Tibial nerve (tissue), 4 donors: Measurements from ENCODE around the gene MEX3C. TPM values are rescaled to one million over a fixed set of nuclear protein-coding genes. Genes with fewer than 3 reads are reported as not detected.

Experiments
- DNase-seq, 2 donors: peaks; one replicate each; pipeline ENCODE4 v3.0.0-alpha.2; 2019; ENCODE audit warnings: low spot score in 2 of 2
- H3K27ac ChIP-seq, 4 donors: fragments of 200-600 bp; sonication (generic) in 3 of 4; one replicate each; pipeline ENCODE4 v1.5.1; 2017 to 2019; ENCODE audit warnings: mild to moderate bottlenecking in 1 of 4
- H3K27me3 ChIP-seq, 2 donors: fragments of 200-600 bp; sonication (generic) in 1 of 2; one replicate each; pipeline versions ENCODE4 v1.5.1 to v1.6.0; 2017 to 2019
- H3K36me3 ChIP-seq, 3 donors: fragments of 200-600 bp; sonication (generic); one replicate each; pipeline ENCODE4 v1.5.1; 2018 to 2019
- H3K4me1 ChIP-seq, 4 donors: fragments of 200-600 bp; sonication (generic) in 3 of 4; one replicate each; pipeline ENCODE4 v1.5.1; 2017 to 2019
- H3K4me3 ChIP-seq, 4 donors: fragments of 200-600 bp; sonication (generic) in 3 of 4; one replicate each; pipeline ENCODE4 v1.5.1; 2017 to 2019; ENCODE audit warnings: mild to moderate bottlenecking in 1 of 4, moderate library complexity in 1 of 4
- H3K9me3 ChIP-seq, 4 donors: fragments of 200-600 bp; sonication (generic) in 3 of 4; one replicate each; pipeline ENCODE4 v1.5.1; 2017 to 2019
- CTCF ChIP-seq, 5 experiments: fragments of 200-600 bp in 3 of 5; fragments of 450-650 bp in 2 of 5; sonication (generic) in 3 of 5; IDR thresholded peaks; one replicate each; pipeline ENCODE4 v1.5.1; 2016 to 2019; ENCODE audit warnings: antibody characterized with exemption in 5 of 5, mild to moderate bottlenecking in 3 of 5, moderate library complexity in 2 of 5
- EP300 ChIP-seq, 2 donors: sonication (generic); formaldehyde crosslinking; IDR thresholded peaks; one replicate each; pipeline ENCODE4 v1.6.1; 2017; ENCODE audit warnings: antibody characterized with exemption in 2 of 2, mild to moderate bottlenecking in 1 of 2
- POLR2A ChIP-seq, 2 donors: fragments of 450-650 bp; IDR thresholded peaks; one replicate each; pipeline ENCODE4 v1.6.1; 2017; ENCODE audit warnings: antibody characterized with exemption in 2 of 2, mild to moderate bottlenecking in 2 of 2, moderate library complexity in 2 of 2
- WGBS, 2 donors: methylation state at CpG; one replicate each; pipeline ENCODE4 v1.1.5; 2018; 5-methylcytosine and 5-hydroxymethylcytosine counted together
- total RNA-seq, 4 donors: library from RNA; depleted of rRNA; stranded (reverse); fragments of >200 nt; gene quantifications; one replicate each; pipeline ENCODE4 v1.1.0, GENCODE V29; 2016

The MEX3C gene
- total RNA-seq, 4 donors from 2014 or later = 24.0 to 32.8 (median 28.5) TPM

GRCh38 chr18:51234117-51235008 lies 36.9 kb upstream of the MEX3C start:
- WGBS, 2 donors = 80 to 84% methylated on average over 11 of the region's 11 CpGs
- Histone ChIP-seq H3K4me3 (no peak overlapping the region), H3K9me3 (no peaks in the 10 kb centered on the region), H3K36me3 (no peaks in the 10 kb centered on the region), H3K27ac (no peak overlapping the region), H3K4me1 (peaks cover 0 to 9% (median 0%) of the 10 kb centered on the region in 4 donors), H3K27me3 (no peaks in the 10 kb centered on the region)
- TF ChIP-seq EP300 (IDR thresholded peaks at IDR 0.05) (no peak), CTCF (IDR thresholded peaks at IDR 0.05) (no peak), POLR2A (IDR thresholded peaks at IDR 0.05) (no peak)
- no peak for DNase-seq

- no peak overlapping the region for H3K27ac ChIP-seq
- H3K27me3 ChIP-seq = no peaks in the 10 kb centered on the region
- H3K4me3 ChIP-seq = no peak overlapping the region
- no peaks in the 10 kb centered on the region for H3K4me1 ChIP-seq
- no peak for DNase-seq
- H3K9me3 ChIP-seq = no peaks in the 10 kb centered on the region
- peaks cover 0 to 3% (median 0%) of the 10 kb centered on the region in 3 donors for H3K36me3 ChIP-seq
- no peak for TF ChIP-seq EP300 (IDR thresholded peaks at IDR 0.05)
- no peak for TF ChIP-seq POLR2A (IDR thresholded peaks at IDR 0.05)
- no peak for TF ChIP-seq CTCF (IDR thresholded peaks at IDR 0.05)
- WGBS, 2 donors = 79 to 85% methylated on average over 4 of the region's 4 CpGs
These were observed 31.8 kb upstream of the MEX3C start for GRCh38 chr18:51229328-51229727.

- 63 to 71% methylated on average over 1 of the region's 1 CpG for WGBS, 2 donors
- no peak for DNase-seq
- Histone ChIP-seq H3K4me3 (no peak overlapping the region), H3K27me3 (no peaks in the 10 kb centered on the region), H3K4me1 (no peaks in the 10 kb centered on the region), H3K9me3 (peaks cover 0 to under 1% (median 0%) of the 10 kb centered on the region in 4 donors), H3K27ac (no peak overlapping the region), H3K36me3 (peaks cover 0 to 3% (median 0%) of the 10 kb centered on the region in 3 donors)
- TF ChIP-seq CTCF (IDR thresholded peaks at IDR 0.05) (no peak), POLR2A (IDR thresholded peaks at IDR 0.05) (no peak), EP300 (IDR thresholded peaks at IDR 0.05) (no peak)
These were observed 30.2 kb upstream of the MEX3C start for GRCh38 chr18:51227660-51228059.

- Histone ChIP-seq H3K9me3 (peaks cover 0 to 4% (median 0%) of the 10 kb centered on the region in 4 donors), H3K27ac (no peak overlapping the region), H3K4me3 (no peak overlapping the region), H3K4me1 (no peaks in the 10 kb centered on the region), H3K36me3 (peaks cover 0 to 3% (median 0%) of the 10 kb centered on the region in 3 donors), H3K27me3 (no peaks in the 10 kb centered on the region)
- WGBS, 2 donors = 90 to 92% methylated on average over 4 of the region's 4 CpGs
- DNase-seq = no peak
- no peak for TF ChIP-seq EP300 (IDR thresholded peaks at IDR 0.05)
- no peak for TF ChIP-seq CTCF (IDR thresholded peaks at IDR 0.05)
- no peak for TF ChIP-seq POLR2A (IDR thresholded peaks at IDR 0.05)
These were observed 29.3 kb upstream of the MEX3C start for GRCh38 chr18:51226587-51227350.

GRCh38 chr18:51226068-51226467 lies 28.6 kb upstream of the MEX3C start:
- TF ChIP-seq CTCF (IDR thresholded peaks at IDR 0.05) (no peak), POLR2A (IDR thresholded peaks at IDR 0.05) (no peak), EP300 (IDR thresholded peaks at IDR 0.05) (no peak)
- WGBS, 2 donors = 73 to 80% methylated on average over 4 of the region's 4 CpGs
- no peak for DNase-seq
- H3K9me3 ChIP-seq = peaks cover 0 to 4% (median 0%) of the 10 kb centered on the region in 4 donors
- H3K36me3 ChIP-seq = peaks cover 0 to 3% (median 0%) of the 10 kb centered on the region in 3 donors
- H3K4me3 ChIP-seq = no peak overlapping the region
- H3K4me1 ChIP-seq = no peaks in the 10 kb centered on the region
- no peaks in the 10 kb centered on the region for H3K27me3 ChIP-seq
- H3K27ac ChIP-seq = no peak overlapping the region
